GM15510 (cell line): Measurements from ENCODE around the gene FAM222A.

Experiments used
- POLR2A ChIP-seq: IDR thresholded peaks from 3 replicates; pipeline ENCODE4 v1.6.1; 2011; ENCODE audit warnings: borderline replicate concordance; ENCODE audit not compliant: insufficient read length; ENCODE audit errors: extremely low read depth

The FAM222A gene

GRCh38 chr12:109760031-109760929, 46.7 kb downstream of the FAM222A start:
- TF ChIP-seq POLR2A, result no peak

- no peak for TF ChIP-seq POLR2A
Observed at GRCh38 chr12:109760930-109761921, 47.6 kb downstream of the FAM222A start.

GRCh38 chr12:109762071-109762672, 48.5 kb downstream of the FAM222A start:
- TF ChIP-seq POLR2A, result no peak

GRCh38 chr12:109762673-109763191, 49.1 kb downstream of the FAM222A start:
- no peak for TF ChIP-seq POLR2A

- TF ChIP-seq POLR2A, result no peak
Observed at GRCh38 chr12:109763201-109763841, 49.7 kb downstream of the FAM222A start.

- TF ChIP-seq POLR2A, result no peak
Observed at GRCh38 chr12:109764123-109764522, 50.5 kb downstream of the FAM222A start.

GRCh38 chr12:109764776-109765445, 51.3 kb downstream of the FAM222A start:
- TF ChIP-seq POLR2A, result no peak

- no peak for TF ChIP-seq POLR2A
Observed at GRCh38 chr12:109765446-109765810, 51.8 kb downstream of the FAM222A start.

GRCh38 chr12:109766251-109766778, 52.7 kb downstream of the FAM222A start:
- TF ChIP-seq POLR2A, result no peak

GRCh38 chr12:109767456-109767855, 53.8 kb downstream of the FAM222A start:
- no peak for TF ChIP-seq POLR2A

- no peak for TF ChIP-seq POLR2A
Observed at GRCh38 chr12:109767991-109768900, 54.6 kb downstream of the FAM222A start.

- TF ChIP-seq POLR2A, result no peak
Observed at GRCh38 chr12:109768901-109769670, 55.5 kb downstream of the FAM222A start.
